Glutamatergic neuron (in vitro differentiated cells): ENCODE measurements around the gene PHKB. TPM values are rescaled to one million over a fixed set of nuclear protein-coding genes. Genes with fewer than 3 reads are reported as not detected.
"Not testable (repeated sequence)": the region's sequence is repeated elsewhere in the genome, so short reads cannot be mapped to it uniquely, and the experiment has no call there.

Experiments used
- DNase-seq: peaks from one replicate; pipeline ENCODE4 v3.0.0; 2022
- H3K27ac Mint-ChIP-seq: one replicate; pipeline ENCODE4 v1.8.0; 2020; ENCODE audit warnings: mild to moderate bottlenecking, mixed read lengths, inconsistent platforms; ENCODE audit not compliant: unreplicated experiment
- H3K27me3 Mint-ChIP-seq: one replicate; pipeline ENCODE4 v1.8.0; 2020; ENCODE audit warnings: mild to moderate bottlenecking, moderate library complexity, mixed read lengths, inconsistent platforms; ENCODE audit not compliant: unreplicated experiment
- H3K36me3 Mint-ChIP-seq: one replicate; pipeline ENCODE4 v1.8.0; 2020; ENCODE audit warnings: mild to moderate bottlenecking, mixed read lengths, inconsistent platforms; ENCODE audit not compliant: unreplicated experiment
- H3K4me1 Mint-ChIP-seq: one replicate; pipeline ENCODE4 v1.8.0; 2020; ENCODE audit warnings: mild to moderate bottlenecking, low read depth, mixed read lengths, inconsistent platforms; ENCODE audit not compliant: unreplicated experiment
- H3K4me3 Mint-ChIP-seq: one replicate; pipeline ENCODE4 v1.8.0; 2020; ENCODE audit warnings: mild to moderate bottlenecking, mixed read lengths, inconsistent platforms; ENCODE audit not compliant: unreplicated experiment
- H3K9me3 Mint-ChIP-seq: one replicate; pipeline ENCODE4 v1.8.0; 2020; ENCODE audit warnings: mild to moderate bottlenecking, moderate library complexity, mixed read lengths, inconsistent platforms; ENCODE audit not compliant: unreplicated experiment
- CTCF ChIP-seq: fragments of 200-600 bp; sonication (generic); IDR thresholded peaks from one replicate; pipeline ENCODE4 v1.5.0; 2021; ENCODE audit not compliant: partially characterized antibody, unreplicated experiment
- total RNA-seq: library from RNA; stranded (reverse); fragmentation: NEBNext Ultra II Directional; extraction: Animal tissue kit (Norgen Biotek cat#: 25700); gene quantifications from one replicate; pipeline ENCODE4 v1.2.1, GENCODE V29; 2021; ENCODE audit not compliant: unreplicated experiment

PHKB gene
- total RNA-seq, 1 donor from 2014 or later = 123 TPM

- TF ChIP-seq CTCF = no peak
- no peak for DNase-seq
- H3K27me3 Mint-ChIP-seq = peaks cover 2% of the 10 kb centered on the region
- peaks cover 45% of the 10 kb centered on the region for H3K36me3 Mint-ChIP-seq
- no peak overlapping the region for H3K27ac Mint-ChIP-seq
- H3K9me3 Mint-ChIP-seq = peaks cover 16% of the 10 kb centered on the region
- H3K4me1 Mint-ChIP-seq = no peaks in the 10 kb centered on the region
- H3K4me3 Mint-ChIP-seq = no peak overlapping the region
Observed at GRCh38 chr16:47553853-47554564, 92.9 kb downstream of the PHKB start.

GRCh38 chr16:47554587-47554986 lies 93.5 kb downstream of the PHKB start:
- not testable (repeated sequence) for H3K27ac Mint-ChIP-seq, H3K4me1 Mint-ChIP-seq, H3K27me3 Mint-ChIP-seq, H3K4me3 Mint-ChIP-seq, DNase-seq
- Mint-ChIP-seq H3K9me3 (peaks cover 16% of the 10 kb centered on the region), H3K36me3 (peaks cover 41% of the 10 kb centered on the region)

GRCh38 chr16:47561286-47561685 lies 100.2 kb downstream of the PHKB start:
- no peak for TF ChIP-seq CTCF
- Mint-ChIP-seq H3K36me3 (peaks cover 6% of the 10 kb centered on the region), H3K4me1 (no peaks in the 10 kb centered on the region), H3K27me3 (no peaks in the 10 kb centered on the region), H3K9me3 (no peaks in the 10 kb centered on the region), H3K27ac (no peak overlapping the region), H3K4me3 (no peak overlapping the region)
- DNase-seq = no peak

- H3K4me3 Mint-ChIP-seq = no peak overlapping the region
- no peaks in the 10 kb centered on the region for H3K27me3 Mint-ChIP-seq
- H3K9me3 Mint-ChIP-seq = peaks cover 3% of the 10 kb centered on the region
- TF ChIP-seq CTCF = no peak
- H3K4me1 Mint-ChIP-seq = no peaks in the 10 kb centered on the region
- peaks cover 7% of the 10 kb centered on the region for H3K36me3 Mint-ChIP-seq
- H3K27ac Mint-ChIP-seq = no peak overlapping the region
- DNase-seq = no peak
Observed at GRCh38 chr16:47562366-47562765, 101.2 kb downstream of the PHKB start.

- DNase-seq = no peak
- Mint-ChIP-seq H3K9me3 (peaks cover 3% of the 10 kb centered on the region), H3K4me1 (no peaks in the 10 kb centered on the region), H3K27me3 (no peaks in the 10 kb centered on the region), H3K36me3 (peaks cover 7% of the 10 kb centered on the region), H3K4me3 (no peak overlapping the region), H3K27ac (no peak overlapping the region)
- TF ChIP-seq CTCF = no peak
Observed at GRCh38 chr16:47565454-47565853, 104.3 kb downstream of the PHKB start.
